ENCODE results near the gene STK32B.

DNA sequence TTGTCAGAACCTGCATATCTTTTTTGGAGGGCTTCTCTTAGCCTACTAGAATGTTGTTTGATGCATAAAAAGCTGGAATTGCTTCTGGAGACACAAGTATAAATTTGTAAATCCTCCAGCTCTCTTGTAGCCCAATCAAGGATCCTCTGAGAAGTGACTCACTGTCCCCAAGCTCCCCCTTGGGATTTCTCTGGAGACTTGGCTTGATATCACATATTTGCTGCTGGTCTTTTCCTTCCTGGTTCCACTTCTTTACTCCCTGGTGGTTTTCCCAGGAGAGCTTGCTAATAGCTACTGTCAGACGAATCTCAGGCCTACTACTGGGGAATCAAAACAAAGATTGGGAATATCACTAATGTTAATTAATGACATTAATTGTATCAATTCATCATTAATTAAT is 173.1 kb downstream of the STK32B start:
- TF ChIP-seq MAX (IDR thresholded peaks at IDR 0.05) (no peak), RARB (CRISPR knock-in tag; IDR thresholded peaks at IDR 0.05) (no peak), HMGXB4 (CRISPR knock-in tag; IDR thresholded peaks at IDR 0.05; ENCODE audit: borderline replicate concordance) (no peak), CTCF (IDR thresholded peaks at IDR 0.05) (no peak), RAD21 (conservative IDR thresholded peaks at IDR 0.05 in 1 of 2, IDR thresholded peaks at IDR 0.05 in 1 of 2) (no peak), EP300 (IDR thresholded peaks at IDR 0.05) (no peak)

Data from A549 (cell line).